GM13977 (cell line): ENCODE measurements around the gene FAM13A.

Experiments used
- DNase-seq: peaks from one replicate; pipeline ENCODE4 v3.0.0; 2012; ENCODE audit warnings: low spot score
- in situ Hi-C: fragments of 300-500 bp; cut with MboI; formaldehyde crosslinking; loops from one replicate; pipeline ENCODE4 v1.12.0; 2022; ENCODE audit warnings: low sequenced_read_pairs, low pct_unique_long_range_greater_than_20kb, mixed read lengths, inconsistent platforms; ENCODE audit not compliant: unreplicated experiment
- TF ChIP-seq, protein P1 (sequence below): IDR thresholded peaks from 2 replicates; pipeline ENCODE4 v1.5.1; 2012; ENCODE audit warnings: mild to moderate bottlenecking, control low read depth; ENCODE audit not compliant: insufficient read depth; ENCODE audit errors: extremely low read depth, missing control alignments

Gene FAM13A

DNA sequence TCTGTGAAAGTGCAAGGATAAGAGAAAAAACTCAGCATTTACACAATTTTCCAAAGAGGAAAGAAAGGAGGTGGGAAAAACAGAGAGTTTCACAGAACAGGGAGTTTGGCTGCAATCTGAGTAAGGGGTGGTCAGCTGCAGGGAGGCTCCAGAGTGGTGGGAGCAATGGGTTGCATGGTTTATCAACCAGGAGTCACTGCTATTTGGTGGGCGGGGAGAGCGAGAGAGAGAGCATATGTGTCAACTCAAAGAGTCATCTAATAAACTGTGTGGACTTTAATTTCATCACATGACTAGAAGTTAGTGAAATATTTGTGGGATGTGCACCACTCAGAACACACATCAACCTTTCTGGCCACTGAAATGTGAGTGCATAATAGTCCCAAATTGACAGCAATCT, 94.6 kb downstream of the FAM13A start:
- no peak for DNase-seq
- in situ Hi-C loops, result no loop called here
- TF ChIP-seq, protein P1, sequence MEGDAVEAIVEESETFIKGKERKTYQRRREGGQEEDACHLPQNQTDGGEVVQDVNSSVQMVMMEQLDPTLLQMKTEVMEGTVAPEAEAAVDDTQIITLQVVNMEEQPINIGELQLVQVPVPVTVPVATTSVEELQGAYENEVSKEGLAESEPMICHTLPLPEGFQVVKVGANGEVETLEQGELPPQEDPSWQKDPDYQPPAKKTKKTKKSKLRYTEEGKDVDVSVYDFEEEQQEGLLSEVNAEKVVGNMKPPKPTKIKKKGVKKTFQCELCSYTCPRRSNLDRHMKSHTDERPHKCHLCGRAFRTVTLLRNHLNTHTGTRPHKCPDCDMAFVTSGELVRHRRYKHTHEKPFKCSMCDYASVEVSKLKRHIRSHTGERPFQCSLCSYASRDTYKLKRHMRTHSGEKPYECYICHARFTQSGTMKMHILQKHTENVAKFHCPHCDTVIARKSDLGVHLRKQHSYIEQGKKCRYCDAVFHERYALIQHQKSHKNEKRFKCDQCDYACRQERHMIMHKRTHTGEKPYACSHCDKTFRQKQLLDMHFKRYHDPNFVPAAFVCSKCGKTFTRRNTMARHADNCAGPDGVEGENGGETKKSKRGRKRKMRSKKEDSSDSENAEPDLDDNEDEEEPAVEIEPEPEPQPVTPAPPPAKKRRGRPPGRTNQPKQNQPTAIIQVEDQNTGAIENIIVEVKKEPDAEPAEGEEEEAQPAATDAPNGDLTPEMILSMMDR, result no peak

DNA sequence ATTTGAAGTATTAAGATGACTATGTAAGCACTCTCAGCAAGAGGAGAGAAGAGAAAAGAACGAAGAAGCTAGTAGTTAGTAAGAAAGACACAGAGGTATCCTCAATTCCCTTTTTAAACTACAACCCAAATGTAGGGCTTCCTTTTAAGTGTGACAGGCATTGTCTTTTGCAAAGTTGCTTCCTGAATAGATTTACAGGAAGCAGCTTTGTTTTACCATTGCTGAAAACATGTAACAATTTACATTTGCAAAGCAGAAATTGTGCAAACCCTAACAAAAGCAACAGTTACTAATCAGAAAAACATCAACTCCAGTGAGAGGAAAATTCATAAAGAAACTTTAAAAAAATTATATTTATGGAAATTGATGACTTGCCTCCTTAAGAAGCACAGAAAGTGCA, 96.4 kb downstream of the FAM13A start:
- in situ Hi-C loops, result no loop called here
- TF ChIP-seq, protein P1, result no peak
- no peak for DNase-seq

DNA sequence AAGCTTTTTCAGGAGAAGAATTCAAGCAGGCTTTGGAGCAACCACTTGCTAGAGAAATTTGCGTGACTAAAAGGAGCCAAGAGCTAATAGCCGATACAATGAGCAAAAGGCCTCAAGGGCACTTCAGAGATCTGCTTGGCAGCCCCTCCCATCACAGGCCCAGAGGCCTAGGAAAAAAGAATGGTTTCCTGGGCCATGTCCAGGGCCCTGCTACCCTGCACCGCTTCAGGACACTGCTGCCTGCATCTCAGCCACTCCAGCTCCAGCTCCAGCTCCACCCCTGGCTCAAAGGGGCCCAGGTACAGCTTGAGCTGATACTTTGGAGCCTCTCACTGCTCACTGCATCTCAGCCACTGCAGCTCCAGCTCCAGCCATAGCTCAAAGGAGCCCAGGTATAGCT, 98.9 kb downstream of the FAM13A start:
- in situ Hi-C loops, result no loop called here
- DNase-seq, result no peak
- TF ChIP-seq, protein P1, result no peak

DNA sequence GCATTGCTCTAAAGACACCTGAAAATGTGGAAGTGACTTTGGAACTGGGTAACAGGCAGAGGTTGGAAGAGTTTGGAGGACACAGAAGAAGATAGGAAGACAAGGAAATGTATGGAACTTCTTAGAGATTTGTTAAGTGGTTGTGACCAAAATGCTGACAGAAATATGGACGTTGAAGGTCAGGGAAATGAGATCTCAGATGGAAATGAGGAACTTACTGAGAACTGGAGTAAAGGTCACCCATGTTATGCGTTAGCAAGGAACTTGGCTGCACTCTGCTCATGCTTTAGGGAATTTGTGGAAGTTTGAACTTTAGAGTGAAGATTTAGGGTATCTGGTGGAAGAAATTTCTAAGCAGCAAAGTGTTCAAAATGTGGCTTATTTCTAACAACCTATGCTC, 99.4 kb downstream of the FAM13A start:
- no peak for DNase-seq
- TF ChIP-seq, protein P1, result no peak
- in situ Hi-C loops, result no loop called here

DNA sequence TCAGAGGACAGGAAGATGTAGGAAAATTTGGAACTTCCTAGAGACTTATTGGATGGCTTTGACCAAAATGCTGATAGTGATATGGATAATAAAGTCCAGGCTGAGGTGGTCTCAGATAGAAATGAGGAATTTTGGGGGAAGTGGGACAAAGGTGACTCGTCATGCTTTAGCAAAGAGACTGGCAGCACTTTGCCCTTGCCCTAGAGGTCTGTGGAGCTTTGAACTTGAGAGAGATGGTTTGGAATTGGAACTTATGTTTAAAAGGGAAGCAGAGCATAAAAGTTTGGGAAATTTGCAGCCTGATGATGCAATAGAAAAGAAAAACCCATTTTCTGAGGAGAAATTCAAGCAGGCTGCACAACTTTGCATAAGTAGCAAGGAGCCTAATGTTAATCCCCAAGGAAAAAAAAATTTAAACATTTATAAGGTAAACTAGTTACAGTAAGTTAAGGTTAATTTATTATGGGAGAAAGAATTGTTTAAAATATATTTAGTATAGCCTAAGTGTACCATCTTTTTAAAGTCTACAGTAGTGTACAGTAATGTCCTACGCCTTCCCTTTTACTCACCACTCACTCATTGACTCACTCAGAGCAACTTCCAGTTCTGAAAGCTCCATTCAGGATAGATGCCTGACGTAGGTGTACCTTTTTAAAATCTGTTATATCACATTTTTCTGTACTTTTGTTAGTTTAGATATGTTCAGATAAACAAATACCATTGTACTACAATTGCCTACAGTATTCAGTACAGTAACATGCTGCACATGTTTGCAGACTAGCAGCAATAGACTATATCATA, 101.2 kb downstream of the FAM13A start:
- no peak for DNase-seq
- in situ Hi-C loops, result no loop called here
- TF ChIP-seq, protein P1, result no peak

DNA sequence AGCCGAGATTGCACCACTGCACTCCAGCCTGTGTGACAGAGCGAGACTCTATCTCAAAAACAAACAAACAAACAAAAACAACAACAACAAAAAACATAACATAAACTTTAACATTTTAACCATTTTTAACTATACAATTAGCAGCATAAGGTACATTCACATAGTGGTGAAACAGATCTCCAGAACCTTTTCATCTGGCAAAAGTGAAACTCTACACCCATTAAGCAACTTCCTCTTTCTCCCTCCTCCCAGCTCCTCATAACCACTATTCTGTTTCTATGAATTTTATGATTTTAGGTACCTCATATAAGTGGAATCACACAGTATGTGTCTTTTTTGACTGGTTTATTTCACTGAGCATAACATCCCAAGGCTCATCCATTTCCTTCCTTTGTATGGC, 103.6 kb downstream of the FAM13A start:
- TF ChIP-seq, protein P1, result no peak
- no peak for DNase-seq
- in situ Hi-C loops, result no loop called here
